GM12874 (cell line): ENCODE results near the gene TMTC2.

Experiments used
- CTCF ChIP-seq: IDR thresholded peaks from 2 replicates; pipeline ENCODE4 v1.5.1; 2011; ENCODE audit warnings: low read depth, mild to moderate bottlenecking, control low read depth, low read length, moderate library complexity; ENCODE audit not compliant: insufficient read depth

TMTC2 gene

GRCh38 chr12:82800185-82800584 lies 113.5 kb downstream of the TMTC2 start:
- no peak for TF ChIP-seq CTCF

GRCh38 chr12:82801951-82802610 lies 115.4 kb downstream of the TMTC2 start:
- no peak for TF ChIP-seq CTCF

- TF ChIP-seq CTCF = no peak
These were observed 116.5 kb downstream of the TMTC2 start for GRCh38 chr12:82803201-82803600.

- TF ChIP-seq CTCF = no peak
These were observed 117.9 kb downstream of the TMTC2 start for GRCh38 chr12:82804601-82805000.

GRCh38 chr12:82805812-82806497 lies 119.2 kb downstream of the TMTC2 start:
- no peak for TF ChIP-seq CTCF

- TF ChIP-seq CTCF = no peak
These were observed 120.5 kb downstream of the TMTC2 start for GRCh38 chr12:82807132-82807737.

- no peak for TF ChIP-seq CTCF
These were observed 123.9 kb downstream of the TMTC2 start for GRCh38 chr12:82810568-82810967.
